ENCODE data around the gene LORICRIN.

Gene LORICRIN

DNA sequence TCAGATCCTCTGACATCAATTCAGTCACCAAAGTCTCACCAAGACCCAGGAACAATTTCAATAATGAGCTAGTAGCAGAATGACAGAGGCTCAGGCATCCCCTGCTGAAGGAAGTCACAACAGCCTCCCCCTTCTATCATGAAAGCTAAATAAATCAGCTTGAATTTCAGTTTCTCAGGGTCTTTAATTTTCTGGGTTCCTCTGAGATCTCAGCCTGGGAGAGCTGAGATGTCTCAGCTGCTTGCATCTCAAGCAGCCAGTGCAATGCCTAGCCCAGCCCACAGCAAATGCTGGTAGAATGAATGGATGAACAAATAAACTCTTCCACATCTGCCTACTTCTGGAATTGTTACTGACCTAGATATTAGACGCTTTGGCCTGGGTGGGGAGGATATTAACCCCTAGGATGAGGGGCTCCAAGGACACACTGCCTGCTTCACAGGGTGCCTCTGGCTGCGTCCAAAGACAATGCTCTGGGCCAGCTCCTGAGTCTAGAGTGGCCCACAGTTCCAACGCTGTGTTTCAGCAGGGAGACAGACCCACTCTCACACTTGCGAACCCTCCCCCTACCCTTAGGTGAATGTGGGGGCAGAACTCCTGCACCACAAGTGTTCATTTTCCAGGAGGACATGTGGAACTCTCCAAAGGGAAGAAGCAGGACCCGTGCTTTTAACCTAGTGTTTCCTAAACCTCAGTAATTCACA, 11.2 kb upstream of the LORICRIN start:
- no peak for DNase-seq (ENCODE audit: low read depth, low spot score)

DNA sequence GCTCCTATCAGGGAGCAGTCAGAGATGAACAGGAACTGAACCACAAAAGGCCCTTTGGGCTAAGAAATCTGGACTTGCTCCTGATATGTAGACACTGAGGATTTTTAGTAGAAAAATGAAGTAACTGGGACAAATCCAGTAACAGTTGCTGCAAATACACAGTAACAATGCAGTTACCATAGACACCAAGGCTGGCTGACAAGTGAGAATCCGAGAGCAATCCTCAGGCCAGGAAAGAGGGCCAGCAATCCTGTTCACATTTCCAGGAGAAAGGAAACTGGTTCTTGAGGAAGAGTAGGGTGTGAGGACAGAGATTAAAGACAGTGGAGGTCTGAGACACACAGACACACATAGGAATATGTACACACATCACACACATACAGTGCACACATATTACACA, 9.3 kb upstream of the LORICRIN start:
- no peak for DNase-seq (ENCODE audit: low read depth, low spot score)

DNA sequence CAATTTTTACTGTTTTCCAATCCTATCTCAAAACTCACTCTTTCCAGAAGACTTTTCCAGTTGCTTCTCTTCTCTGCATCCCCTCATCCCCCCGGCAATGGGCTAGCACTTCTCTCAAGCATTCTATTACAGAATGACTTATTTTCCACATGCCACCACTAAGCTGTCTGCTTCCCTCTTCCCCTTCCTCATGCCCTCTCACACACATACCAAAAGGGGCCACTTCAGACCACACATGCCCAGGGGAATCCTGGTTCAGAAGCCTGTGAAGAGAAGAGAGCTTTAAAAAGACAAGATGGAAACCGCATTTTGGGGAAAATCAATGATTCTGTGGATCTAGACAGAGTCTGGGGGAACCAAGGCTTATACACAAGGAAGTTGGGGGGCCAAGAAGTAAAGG, 8.4 kb upstream of the LORICRIN start:
- DNase-seq (ENCODE audit: low read depth, low spot score), result no peak

DNA sequence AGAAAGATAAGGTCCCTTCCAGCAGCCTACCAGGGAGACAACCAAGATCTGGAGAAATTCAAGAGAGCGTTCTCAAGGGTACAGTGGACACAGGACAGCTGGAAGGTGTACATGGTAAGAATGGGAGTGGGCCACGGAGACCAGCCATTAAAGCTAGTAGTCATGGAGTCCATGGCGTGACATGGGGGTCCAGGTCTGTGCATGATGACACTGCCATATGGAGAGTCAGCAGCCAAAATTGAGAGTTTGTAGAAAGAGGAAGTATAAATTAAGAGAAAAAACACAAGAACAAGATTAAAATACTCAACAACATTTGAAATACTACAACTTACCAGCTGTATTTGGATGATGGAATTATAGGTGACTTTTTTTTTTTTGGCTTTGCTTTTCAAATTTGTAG, 7.9 kb upstream of the LORICRIN start:
- DNase-seq (ENCODE audit: low read depth, low spot score), result no peak

DNA sequence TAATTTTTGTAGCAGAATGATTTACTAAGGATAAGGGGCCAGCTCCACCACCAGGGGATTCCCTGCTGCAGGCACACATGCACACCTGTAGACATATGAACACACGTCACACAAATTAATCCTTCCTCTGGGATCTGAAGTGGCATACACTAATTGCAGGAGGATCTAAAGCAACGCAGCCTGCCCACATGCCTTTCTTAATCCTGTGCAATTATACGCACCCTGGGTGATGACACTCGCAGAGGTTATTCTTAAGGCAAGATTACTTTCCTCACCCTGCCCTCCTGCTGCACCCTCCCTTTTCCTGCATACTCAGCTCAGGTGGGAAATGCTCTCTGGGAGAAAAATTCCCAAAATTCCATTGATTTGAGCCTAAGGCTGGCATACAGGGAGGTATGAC, 7.5 kb upstream of the LORICRIN start:
- DNase-seq (ENCODE audit: low read depth, low spot score), result no peak

DNA sequence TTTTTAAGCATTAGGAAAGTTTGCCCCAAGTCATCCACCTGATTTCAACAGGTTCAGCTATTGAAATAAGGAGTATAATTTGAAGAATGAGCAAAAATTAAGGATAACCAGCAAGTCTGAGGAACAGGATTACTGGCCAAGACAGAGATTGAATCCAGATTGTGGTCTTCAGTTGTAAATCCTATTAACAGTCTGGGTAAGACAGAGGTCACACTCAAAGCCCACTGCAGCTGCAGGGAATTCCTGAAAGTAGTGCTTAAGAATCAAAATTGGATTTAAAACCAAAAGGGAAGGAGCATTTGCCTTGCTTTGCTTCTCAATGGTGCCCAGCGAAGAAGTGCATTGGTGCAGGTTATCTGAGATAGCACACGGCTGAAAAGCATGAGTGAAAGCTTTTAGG, 6.4 kb upstream of the LORICRIN start:
- DNase-seq (ENCODE audit: low read depth, low spot score), result no peak

DNA sequence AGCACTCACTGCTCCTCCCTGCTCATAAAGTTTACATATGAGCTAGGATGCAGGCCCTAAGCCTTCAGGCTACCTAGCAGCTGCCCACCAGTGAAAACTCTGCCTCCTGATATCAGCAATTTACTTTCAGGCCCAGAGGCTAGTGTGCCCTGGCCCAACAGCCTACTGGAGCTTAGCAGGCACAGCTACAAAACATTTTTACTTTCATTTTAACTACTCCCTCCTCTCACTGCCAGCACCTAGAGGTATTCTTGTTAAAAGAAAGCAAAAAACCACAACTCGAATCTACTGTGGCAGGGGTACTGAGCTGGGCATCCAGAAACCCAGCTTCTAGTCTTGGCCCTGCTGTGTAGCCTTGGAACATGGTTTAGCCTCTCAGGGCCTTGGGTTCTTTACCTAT, 5.8 kb upstream of the LORICRIN start:
- no peak for DNase-seq (ENCODE audit: low read depth, low spot score)

DNA sequence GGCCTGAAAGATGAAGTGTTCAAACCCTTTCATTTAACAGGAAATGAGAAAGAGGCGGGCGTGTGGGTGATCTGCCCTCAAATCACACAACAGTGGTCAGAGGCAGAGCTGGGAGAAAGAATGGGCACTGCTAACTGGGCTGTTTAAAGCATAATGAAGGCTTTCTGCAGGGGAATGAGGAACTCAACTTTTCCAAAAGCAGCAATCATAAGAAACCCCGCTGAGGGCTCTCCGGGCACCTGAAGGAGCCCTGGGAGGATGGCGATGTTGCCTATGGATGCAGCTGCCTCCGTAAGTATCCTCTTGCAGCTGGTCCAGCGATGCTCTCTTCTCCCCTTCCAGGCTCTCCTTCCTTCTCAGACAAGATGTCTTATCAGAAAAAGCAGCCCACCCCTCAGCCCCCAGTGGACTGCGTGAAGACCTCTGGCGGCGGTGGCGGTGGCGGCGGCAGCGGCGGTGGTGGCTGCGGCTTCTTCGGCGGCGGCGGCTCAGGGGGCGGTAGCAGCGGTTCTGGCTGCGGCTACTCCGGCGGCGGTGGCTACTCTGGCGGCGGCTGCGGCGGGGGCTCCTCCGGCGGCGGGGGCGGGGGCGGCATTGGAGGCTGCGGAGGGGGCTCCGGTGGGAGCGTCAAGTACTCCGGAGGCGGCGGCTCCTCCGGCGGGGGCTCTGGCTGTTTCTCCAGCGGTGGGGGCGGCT, 1.2 kb downstream of the LORICRIN start:
- DNase-seq (ENCODE audit: low read depth, low spot score), result no peak

DNA sequence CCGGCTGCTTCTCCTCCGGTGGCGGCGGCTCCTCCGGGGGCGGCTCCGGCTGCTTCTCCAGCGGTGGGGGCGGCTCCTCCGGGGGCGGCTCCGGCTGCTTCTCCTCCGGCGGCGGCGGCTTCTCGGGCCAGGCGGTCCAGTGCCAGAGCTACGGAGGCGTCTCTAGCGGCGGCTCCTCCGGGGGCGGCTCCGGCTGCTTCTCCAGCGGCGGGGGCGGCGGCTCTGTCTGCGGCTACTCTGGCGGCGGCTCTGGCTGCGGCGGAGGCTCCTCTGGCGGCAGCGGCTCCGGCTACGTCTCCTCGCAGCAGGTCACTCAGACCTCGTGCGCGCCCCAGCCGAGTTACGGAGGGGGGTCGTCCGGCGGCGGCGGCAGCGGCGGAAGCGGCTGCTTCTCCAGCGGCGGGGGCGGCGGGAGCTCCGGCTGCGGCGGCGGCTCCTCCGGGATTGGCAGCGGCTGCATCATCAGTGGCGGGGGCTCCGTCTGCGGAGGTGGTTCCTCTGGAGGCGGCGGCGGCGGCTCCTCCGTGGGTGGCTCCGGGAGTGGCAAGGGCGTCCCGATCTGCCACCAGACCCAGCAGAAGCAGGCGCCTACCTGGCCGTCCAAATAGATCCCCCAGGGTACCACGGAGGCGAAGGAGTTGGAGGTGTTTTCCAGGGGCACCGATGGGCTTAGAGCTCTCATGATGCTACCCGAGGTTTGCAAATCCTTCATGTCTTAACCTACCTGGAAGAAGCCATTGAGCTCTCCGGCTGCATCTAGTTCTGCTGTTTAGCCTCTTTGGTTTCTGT, 2.0 kb downstream of the LORICRIN start:
- no peak for DNase-seq (ENCODE audit: low read depth, low spot score)

DNA sequence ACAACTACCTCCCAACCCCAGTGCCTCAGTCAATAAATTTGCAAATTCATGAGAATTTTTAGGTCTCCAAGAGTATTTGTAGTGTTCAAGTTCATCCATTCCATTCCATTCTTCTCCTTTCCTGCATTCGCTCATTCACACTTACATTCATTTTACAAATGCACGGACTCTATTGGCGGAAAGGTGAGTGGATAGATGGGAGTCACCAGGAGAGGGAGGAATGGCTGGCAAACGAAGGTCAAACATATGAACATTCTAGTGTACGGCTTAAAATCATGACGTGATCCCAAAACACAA, 2.5 kb downstream of the LORICRIN start:
- DNase-seq (ENCODE audit: low read depth, low spot score), result no peak

DNA sequence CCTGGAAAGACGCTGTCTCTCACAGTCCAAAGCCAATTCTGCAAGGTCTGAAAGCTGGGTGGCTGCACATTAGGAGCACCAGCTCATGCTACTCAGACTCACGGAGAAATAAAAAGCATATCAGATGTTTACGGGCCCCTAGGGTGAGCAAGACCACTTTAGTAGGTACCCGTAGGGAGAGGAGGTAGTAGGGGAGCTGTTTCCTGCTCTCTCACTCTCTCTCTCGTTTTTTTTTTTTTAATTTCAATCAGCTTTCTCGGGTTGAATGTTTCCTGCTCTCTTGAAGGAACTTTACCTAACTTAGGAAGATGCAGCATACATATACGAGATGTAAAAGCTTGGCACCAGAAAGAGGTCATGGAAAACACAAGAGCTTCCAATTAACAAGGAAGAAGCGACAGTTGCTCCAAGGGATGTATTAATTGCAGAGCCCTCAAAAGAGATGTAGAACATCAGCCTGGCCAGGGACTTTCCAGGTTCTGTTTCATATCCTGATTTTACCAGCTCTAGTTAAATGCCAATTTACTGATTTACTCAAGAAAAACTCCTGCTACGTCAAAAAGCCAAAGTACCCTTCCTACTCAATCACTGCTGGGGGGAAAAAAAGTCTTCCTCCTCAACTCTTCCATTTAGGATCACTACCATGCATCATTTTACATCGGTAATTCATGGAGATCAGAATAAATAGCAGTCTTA, 3.1 kb downstream of the LORICRIN start:
- DNase-seq (ENCODE audit: low read depth, low spot score), result no peak

DNA sequence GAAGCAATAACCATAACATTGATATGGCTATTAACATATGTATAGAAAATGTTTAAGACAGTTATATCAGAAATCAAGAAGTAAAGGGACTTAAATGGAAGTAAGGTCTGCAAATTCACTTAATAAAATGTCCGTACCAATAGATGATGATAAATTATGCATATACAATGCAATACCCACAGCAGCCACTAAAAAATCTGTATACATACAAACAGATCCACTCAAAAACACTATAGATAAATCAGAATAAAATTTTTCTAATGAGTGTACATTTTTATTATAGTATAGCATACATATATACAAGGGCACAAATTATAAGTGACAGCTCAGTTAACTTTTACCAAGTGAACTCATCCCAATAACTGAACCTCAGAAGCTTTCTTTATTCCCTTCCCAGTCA, 6.0 kb downstream of the LORICRIN start:
- DNase-seq (ENCODE audit: low read depth, low spot score), result no peak

DNA sequence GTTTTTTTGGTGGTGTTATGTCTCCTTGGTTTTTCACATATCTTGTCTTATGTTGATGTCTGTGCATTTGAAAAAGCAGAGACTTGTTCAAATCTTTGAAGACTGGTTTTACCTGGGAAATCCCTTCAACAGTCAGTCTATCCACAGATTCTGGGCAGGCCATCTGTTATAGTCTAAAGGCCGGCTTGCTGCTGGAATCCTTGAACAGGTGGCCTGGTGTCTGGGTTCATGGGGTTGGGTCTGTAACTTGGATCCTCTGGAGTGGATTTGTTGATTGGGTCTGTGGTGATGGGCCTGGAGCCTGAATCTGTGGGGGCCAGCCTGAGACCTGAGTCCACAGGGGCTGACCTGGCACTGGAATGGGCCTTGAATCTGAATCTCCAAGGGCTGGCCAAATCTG, 12.2 kb downstream of the LORICRIN start:
- no peak for DNase-seq (ENCODE audit: low read depth, low spot score)

DNA sequence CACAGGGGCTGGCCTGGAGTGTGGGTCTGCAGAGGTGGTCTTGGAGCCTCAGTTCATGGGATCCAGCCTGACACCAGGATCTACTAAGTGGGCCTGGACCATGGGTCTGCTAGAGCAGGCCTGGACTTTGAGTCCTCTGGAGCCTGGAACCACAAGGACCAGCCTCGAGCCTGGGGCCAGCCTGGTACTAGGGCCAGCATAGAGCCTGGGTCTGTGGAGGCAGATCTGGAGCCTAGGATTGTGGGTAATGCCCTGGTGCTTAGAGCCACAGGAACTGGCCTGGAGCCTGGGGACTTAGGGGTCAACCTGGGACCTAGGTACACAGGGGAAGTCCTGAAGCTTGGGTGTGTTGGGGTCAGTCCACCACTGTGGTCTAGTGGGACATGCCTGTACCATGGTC, 12.7 kb downstream of the LORICRIN start:
- no peak for DNase-seq (ENCODE audit: low read depth, low spot score)

DNA sequence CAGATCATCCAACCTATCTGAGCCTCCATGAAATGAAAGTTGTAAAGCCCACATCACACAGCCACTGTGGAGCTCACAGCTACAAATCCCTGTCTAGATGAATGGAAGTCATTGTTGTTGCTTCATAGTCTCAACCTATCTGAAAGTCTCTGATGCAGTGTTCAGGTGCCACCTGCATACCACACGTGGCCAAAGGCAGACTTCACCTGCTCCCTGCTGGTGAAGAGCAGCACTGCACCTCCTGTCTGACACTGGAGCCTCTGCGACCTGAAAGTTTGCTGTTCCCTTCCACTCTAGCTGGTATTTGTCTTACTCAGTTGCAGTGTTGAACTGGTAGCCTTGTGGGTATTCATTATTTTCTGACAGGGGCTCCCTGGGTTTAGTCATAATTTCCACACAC, 18.4 kb downstream of the LORICRIN start:
- no peak for DNase-seq (ENCODE audit: low read depth, low spot score)

DNA sequence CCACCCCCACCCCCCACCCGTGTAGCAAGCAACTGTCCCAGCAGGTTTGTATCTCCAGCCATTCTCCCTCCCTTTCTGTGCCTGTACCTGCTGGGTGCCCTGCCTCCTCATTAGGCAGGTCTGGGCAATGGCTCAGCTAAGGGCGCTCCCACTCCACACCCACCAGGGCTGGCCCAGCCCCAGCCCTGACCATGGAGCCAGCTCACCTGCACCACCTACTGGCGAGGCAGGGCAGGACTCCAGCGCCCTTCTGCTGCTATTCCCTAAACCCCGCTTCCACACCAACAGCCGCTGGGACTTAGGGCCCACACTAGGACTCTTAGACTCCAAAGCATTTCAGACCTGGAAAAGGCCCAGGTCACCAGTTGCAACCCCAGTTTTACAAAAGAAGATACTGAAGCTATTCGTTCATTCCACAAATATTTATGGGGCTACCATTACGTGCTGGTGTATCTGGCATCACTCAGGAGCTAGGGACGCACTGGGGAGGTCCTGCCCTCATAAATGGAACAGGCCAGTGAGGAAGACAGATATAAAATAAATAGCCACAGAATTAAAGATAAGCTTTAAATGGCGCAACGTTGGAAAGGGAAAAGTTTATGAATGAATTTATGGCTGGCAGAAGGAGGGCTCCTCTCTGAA, 29.3 kb downstream of the LORICRIN start:
- no peak for DNase-seq (ENCODE audit: low read depth, low spot score)

DNA sequence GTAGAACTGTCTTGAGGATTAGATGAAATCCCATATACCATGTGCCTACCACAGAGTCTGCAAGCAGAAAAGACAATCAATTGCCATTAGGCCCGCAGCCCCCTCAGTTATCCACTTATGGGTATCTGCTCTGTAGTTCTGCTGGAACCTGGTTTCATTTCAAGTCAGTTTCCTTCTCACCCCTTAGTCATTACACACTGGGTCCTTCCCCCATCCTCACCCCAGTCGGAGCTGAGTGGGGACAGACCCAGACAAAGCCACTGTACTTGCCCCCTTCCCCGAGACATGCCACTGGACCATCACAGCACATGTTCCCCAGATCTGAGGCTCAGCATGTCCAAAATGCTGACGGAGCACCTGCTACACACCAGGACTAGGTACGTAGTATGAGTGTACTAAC, 32.0 kb downstream of the LORICRIN start:
- DNase-seq (ENCODE audit: low read depth, low spot score), result no peak

DNA sequence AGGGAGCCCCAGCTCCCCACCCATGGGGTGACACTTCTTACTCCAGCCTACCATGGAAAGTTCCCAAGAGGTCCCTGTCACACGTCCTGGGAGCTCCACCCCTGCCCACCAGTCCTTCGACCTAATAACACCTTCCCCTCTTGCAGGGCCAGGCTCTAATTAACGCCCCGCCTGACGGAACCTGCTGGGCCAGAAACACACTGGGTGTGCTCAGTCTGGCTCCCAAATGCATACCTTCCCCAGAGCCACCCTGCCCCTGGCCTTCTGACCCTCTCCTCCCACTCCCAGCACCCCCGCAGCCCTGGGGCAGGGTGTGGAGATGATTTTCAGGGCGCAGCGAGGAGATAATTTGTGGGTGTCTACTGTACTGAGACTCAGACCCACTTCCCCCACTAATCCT, 32.7 kb downstream of the LORICRIN start:
- DNase-seq (ENCODE audit: low read depth, low spot score), result no peak

DNA sequence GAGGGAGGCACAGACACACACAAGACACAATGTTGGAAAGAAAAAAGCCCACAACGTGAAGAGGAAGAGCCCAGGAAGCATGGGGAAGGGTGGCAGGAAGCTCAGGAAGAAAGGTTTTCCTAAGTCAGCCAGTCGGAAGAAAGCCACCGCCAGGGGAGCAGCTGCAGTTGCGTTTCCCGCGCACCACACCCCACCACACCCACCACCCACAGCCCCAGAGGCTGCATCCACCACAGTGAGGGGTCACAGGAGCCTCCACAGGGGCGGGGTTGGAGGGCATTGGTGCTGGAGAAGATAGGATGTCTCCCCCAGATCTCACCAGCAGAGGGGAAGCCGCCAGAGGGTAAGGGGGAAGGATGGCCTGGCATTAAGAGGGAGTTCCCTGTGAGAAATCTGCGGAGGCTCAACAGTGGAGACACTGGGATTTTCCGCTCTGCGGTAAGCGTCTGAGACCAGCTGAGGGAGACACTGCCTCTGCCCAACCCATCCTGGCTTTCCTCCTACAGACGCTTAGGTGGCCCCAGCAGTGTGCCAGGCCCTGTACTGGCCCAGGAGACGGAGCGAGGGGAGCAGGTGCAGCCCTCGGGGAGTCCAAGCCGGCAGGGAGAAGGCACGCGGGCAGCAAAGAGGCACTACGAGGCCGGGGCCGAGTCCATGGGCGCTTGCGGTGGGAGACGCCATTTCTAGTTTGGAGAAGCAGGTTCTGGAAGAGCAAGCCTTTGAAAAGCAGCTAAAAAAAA, 33.4 kb downstream of the LORICRIN start:
- no peak for DNase-seq (ENCODE audit: low read depth, low spot score)

DNA sequence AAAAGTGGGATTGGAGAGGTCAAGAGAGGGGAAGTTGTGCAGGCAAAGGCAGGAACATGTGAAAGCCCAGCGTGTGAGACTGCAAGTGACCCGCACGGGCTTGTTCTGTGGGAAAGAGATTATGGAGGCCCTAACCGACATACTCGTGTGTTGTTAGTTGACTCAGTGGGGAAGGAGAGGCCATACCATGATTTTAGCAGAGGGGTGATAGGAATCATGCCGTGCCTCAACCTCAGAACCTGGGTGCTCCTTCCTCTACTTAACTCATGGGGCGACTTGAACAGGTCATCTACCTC, 33.9 kb downstream of the LORICRIN start:
- DNase-seq (ENCODE audit: low read depth, low spot score), result no peak

DNA sequence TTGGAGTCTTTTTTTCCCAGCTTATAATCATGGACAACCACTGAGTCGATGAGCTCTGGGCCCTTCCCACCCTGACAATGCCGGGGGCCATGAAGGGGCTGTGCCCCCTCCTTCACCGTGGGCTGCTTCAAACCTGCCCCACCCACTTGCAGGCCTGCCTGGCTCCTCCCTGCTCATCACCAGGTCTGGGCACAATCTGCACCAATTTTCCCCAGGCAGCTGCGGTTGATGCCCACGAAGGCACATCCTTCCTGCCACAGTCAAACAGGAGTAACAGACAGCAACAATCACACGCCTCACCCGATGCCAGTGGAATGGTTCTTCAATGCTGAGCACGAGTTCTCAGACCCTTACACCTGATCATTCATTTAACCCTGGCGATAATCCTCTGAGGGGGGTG, 34.4 kb downstream of the LORICRIN start:
- no peak for DNase-seq (ENCODE audit: low read depth, low spot score)

DNA sequence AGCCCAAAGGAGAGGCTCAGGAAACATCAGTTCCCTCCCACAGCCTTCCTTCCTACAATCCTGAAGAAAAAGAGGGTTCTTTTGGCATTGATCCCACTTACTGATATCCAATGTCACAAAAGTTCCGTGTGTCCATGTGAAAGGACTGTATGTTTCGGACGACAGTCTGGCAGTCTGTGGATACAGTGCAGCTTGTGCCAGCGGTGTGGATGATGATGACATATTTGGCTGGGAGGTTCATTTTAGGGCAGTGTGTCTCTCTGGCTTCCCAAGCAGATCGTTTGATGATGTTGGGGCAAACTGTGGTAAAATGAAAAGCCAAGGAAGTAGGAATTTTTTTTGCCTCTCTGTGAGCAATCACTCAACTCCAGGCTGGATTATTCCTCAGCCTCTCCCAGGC, 42.8 kb downstream of the LORICRIN start:
- DNase-seq (ENCODE audit: low read depth, low spot score), result no peak

Data from smooth muscle cell of the brain vasculature (primary cell).